Ovary (tissue), 3 donors: ENCODE results near the gene DPH5.

Source experiments
- CTCF ChIP-seq, 3 donors: fragments of 450-650 bp in 2 of 3; fragments of 200-600 bp in 1 of 3; IDR thresholded peaks; one replicate each; pipeline versions ENCODE4 v1.5.1 to v1.8.0; 2016 to 2022; ENCODE audit warnings: antibody characterized with exemption in 3 of 3, mild to moderate bottlenecking in 1 of 3
- POLR2A ChIP-seq: fragments of 450-650 bp; IDR thresholded peaks from one replicate; pipeline ENCODE4 v1.6.1; 2017; ENCODE audit warnings: antibody characterized with exemption, mild to moderate bottlenecking, moderate library complexity
- donor health status: DM: no; HTN: no; CAD: no.

GRCh38 chr1:100950781-100951180 lies 74.8 kb downstream of the DPH5 start:
- TF ChIP-seq POLR2A (no peak), CTCF (IDR thresholded peaks at IDR 0.05) (no peak)
